HG02678 (cell line): Measurements from ENCODE around the gene NELFB.
A peak's percentile ranks its signal among the peaks of the same experiment; 100 is the strongest.
"Not testable (repeated sequence)": the region's sequence is repeated elsewhere in the genome, so short reads cannot be mapped to it uniquely, and the experiment has no call there.

Experiments used
- ATAC-seq: cut with Tn5 transposase; IDR thresholded peaks from one replicate; pipeline ENCODE4 v1.9.1; 2021; ENCODE audit warnings: mild to moderate bottlenecking, moderate library complexity; ENCODE audit not compliant: unreplicated experiment

Gene NELFB

GRCh38 chr9:137234758-137235423 is 20.2 kb upstream of the NELFB start:
- no peak for ATAC-seq

- ATAC-seq, result no peak
Measured at GRCh38 chr9:137235424-137236237, 19.5 kb upstream of the NELFB start.

GRCh38 chr9:137236238-137236935 is 18.7 kb upstream of the NELFB start:
- no peak for ATAC-seq

- ATAC-seq, result no peak
Measured at GRCh38 chr9:137236936-137237421, 18.1 kb upstream of the NELFB start.

GRCh38 chr9:137237759-137238726 is 17.1 kb upstream of the NELFB start:
- ATAC-seq, result no peak

GRCh38 chr9:137239541-137240200 is 15.5 kb upstream of the NELFB start:
- not testable (repeated sequence) for ATAC-seq

- peak; percentile 22 for ATAC-seq
Measured at GRCh38 chr9:137240318-137240840, 14.7 kb upstream of the NELFB start.

- peak; percentile 79 for ATAC-seq
Measured at GRCh38 chr9:137240841-137241489, 14.2 kb upstream of the NELFB start, which contains the start of gene TUBB4B. TSS of gene TUBB4B (plus strand) at chr9:137241287. CDS start at chr9:137241361, 74 bp downstream.

GRCh38 chr9:137241490-137242268 is 13.4 kb upstream of the NELFB start:
- peak; percentile 0 for ATAC-seq

GRCh38 chr9:137242269-137243203 is 12.6 kb upstream of the NELFB start:
- ATAC-seq, result no peak

GRCh38 chr9:137243266-137243625 is 11.9 kb upstream of the NELFB start:
- not testable (repeated sequence) for ATAC-seq

- no peak for ATAC-seq
Measured at GRCh38 chr9:137243626-137244485, 11.3 kb upstream of the NELFB start.

GRCh38 chr9:137244486-137245449 is 10.4 kb upstream of the NELFB start:
- no peak for ATAC-seq

GRCh38 chr9:137245450-137246421 is 9.4 kb upstream of the NELFB start:
- ATAC-seq, result no peak
